SHP77 treated with DMSO at 0.1 percent for 48 hours (cell line): Measurements from ENCODE around the gene CDK5RAP3.
"Not testable (repeated sequence)": the region's sequence is repeated elsewhere in the genome, so short reads cannot be mapped to it uniquely, and the experiment has no call there.

Experiments
- DNase-seq: peaks from one replicate; lab custom pipeline; 2025; lab: John Stamatoyannopoulos, UW

Gene CDK5RAP3

GRCh38 chr17:47999582-47999981, 28.7 kb downstream of the CDK5RAP3 start:
- DNase-seq: no peak

- DNase-seq: no peak
Measured at GRCh38 chr17:48001197-48001596, 30.3 kb downstream of the CDK5RAP3 start.

- not testable (repeated sequence) for DNase-seq
Measured at GRCh38 chr17:48001657-48002056, 30.7 kb downstream of the CDK5RAP3 start.

GRCh38 chr17:48002266-48002915, 31.5 kb downstream of the CDK5RAP3 start:
- DNase-seq: no peak

GRCh38 chr17:48002916-48003416, 32.1 kb downstream of the CDK5RAP3 start:
- DNase-seq: no peak

GRCh38 chr17:48003417-48004151, 32.7 kb downstream of the CDK5RAP3 start:
- DNase-seq: no peak

GRCh38 chr17:48004983-48005382, 34.1 kb downstream of the CDK5RAP3 start:
- DNase-seq: no peak

GRCh38 chr17:48006936-48007709, 36.2 kb downstream of the CDK5RAP3 start:
- no peak for DNase-seq

- no peak for DNase-seq
Measured at GRCh38 chr17:48010193-48010592, 39.3 kb downstream of the CDK5RAP3 start.

- peak; percentile 51 for DNase-seq
Measured at GRCh38 chr17:48011405-48012150, 40.7 kb downstream of the CDK5RAP3 start.

GRCh38 chr17:48012151-48012520, 41.2 kb downstream of the CDK5RAP3 start:
- DNase-seq: peak; percentile 72

GRCh38 chr17:48012654-48013053, 41.7 kb downstream of the CDK5RAP3 start:
- no peak for DNase-seq

GRCh38 chr17:48013876-48014594, 43.1 kb downstream of the CDK5RAP3 start:
- DNase-seq: no peak

GRCh38 chr17:48014595-48015111, 43.7 kb downstream of the CDK5RAP3 start:
- DNase-seq: no peak

GRCh38 chr17:48016112-48016511, 45.2 kb downstream of the CDK5RAP3 start:
- no peak for DNase-seq

- not testable (repeated sequence) for DNase-seq
Measured at GRCh38 chr17:48017817-48018158, 46.9 kb downstream of the CDK5RAP3 start.

GRCh38 chr17:48021934-48022333, 51.0 kb downstream of the CDK5RAP3 start:
- DNase-seq: no peak

- no peak for DNase-seq
Measured at GRCh38 chr17:48022901-48023300, 52.0 kb downstream of the CDK5RAP3 start.

- peak; percentile 84 for DNase-seq
Measured at GRCh38 chr17:48023400-48024148, 52.7 kb downstream of the CDK5RAP3 start.
